Tibial artery (tissue), 4 donors: ENCODE measurements around the gene KAT7.

Experiments
- DNase-seq, 2 donors: peaks; one replicate each; pipeline ENCODE4 v3.0.0-alpha.2; 2019
- H3K27ac ChIP-seq, 2 donors: fragments of 200-600 bp; sonication (generic) in 1 of 2; 1 replicate in 1 of 2; 2 replicates in 1 of 2; pipeline ENCODE4 v1.5.1; 2018 to 2019; ENCODE audit warnings: mild to moderate bottlenecking in 1 of 2
- H3K27me3 ChIP-seq, 2 donors: fragments of 200-600 bp; sonication (generic) in 1 of 2; one replicate each; pipeline versions ENCODE4 v1.5.1 to v1.6.0; 2016 to 2019
- H3K36me3 ChIP-seq, 3 donors: fragments of 200-600 bp; sonication (generic) in 2 of 3; one replicate each; pipeline ENCODE4 v1.5.1; 2016 to 2019; ENCODE audit warnings: mild to moderate bottlenecking in 2 of 3
- H3K4me1 ChIP-seq, 4 donors: fragments of 200-600 bp; sonication (generic) in 2 of 4; 1 replicate in 3 of 4; 2 replicates in 1 of 4; pipeline ENCODE4 v1.5.1; 2016 to 2019
- H3K4me3 ChIP-seq, 2 donors: fragments of 200-600 bp; sonication (generic) in 1 of 2; 1 replicate in 1 of 2; 2 replicates in 1 of 2; pipeline ENCODE4 v1.5.1; 2018 to 2019; ENCODE audit warnings: mild to moderate bottlenecking in 2 of 2
- H3K9me3 ChIP-seq, 3 donors: fragments of 200-600 bp; sonication (generic) in 1 of 3; one replicate each; pipeline ENCODE4 v1.5.1; 2016 to 2019
- intact Hi-C: fragments of 100-400 bp; cut with DNase I; formaldehyde crosslinking; loops from one replicate; pipeline ENCODE4 v1.15.0; 2023; ENCODE audit warnings: low total_unique reads
- TF ChIP-seq, protein P1 (sequence below), 2 experiments: fragments of 200-600 bp in 1 of 2; fragments of 450-650 bp in 1 of 2; IDR thresholded peaks; one replicate each; pipeline ENCODE4 v1.5.1; 2017 to 2019; ENCODE audit warnings: antibody characterized with exemption in 2 of 2, mild to moderate bottlenecking in 1 of 2, moderate library complexity in 1 of 2

The KAT7 gene

GRCh38 chr17:49873926-49874325 is 85.4 kb downstream of the KAT7 start:
- H3K27me3 ChIP-seq: no peaks in the 10 kb centered on the region
- no peaks in the 10 kb centered on the region for H3K4me1 ChIP-seq
- DNase-seq: no peak
- intact Hi-C loops: no loop called here
- no peak overlapping the region for H3K4me3 ChIP-seq
- H3K9me3 ChIP-seq: no peaks in the 10 kb centered on the region
- TF ChIP-seq, protein P1, sequence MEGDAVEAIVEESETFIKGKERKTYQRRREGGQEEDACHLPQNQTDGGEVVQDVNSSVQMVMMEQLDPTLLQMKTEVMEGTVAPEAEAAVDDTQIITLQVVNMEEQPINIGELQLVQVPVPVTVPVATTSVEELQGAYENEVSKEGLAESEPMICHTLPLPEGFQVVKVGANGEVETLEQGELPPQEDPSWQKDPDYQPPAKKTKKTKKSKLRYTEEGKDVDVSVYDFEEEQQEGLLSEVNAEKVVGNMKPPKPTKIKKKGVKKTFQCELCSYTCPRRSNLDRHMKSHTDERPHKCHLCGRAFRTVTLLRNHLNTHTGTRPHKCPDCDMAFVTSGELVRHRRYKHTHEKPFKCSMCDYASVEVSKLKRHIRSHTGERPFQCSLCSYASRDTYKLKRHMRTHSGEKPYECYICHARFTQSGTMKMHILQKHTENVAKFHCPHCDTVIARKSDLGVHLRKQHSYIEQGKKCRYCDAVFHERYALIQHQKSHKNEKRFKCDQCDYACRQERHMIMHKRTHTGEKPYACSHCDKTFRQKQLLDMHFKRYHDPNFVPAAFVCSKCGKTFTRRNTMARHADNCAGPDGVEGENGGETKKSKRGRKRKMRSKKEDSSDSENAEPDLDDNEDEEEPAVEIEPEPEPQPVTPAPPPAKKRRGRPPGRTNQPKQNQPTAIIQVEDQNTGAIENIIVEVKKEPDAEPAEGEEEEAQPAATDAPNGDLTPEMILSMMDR (IDR thresholded peaks at IDR 0.05): no peak
- H3K27ac ChIP-seq: no peak overlapping the region
- H3K36me3 ChIP-seq: no peaks in the 10 kb centered on the region

DNA sequence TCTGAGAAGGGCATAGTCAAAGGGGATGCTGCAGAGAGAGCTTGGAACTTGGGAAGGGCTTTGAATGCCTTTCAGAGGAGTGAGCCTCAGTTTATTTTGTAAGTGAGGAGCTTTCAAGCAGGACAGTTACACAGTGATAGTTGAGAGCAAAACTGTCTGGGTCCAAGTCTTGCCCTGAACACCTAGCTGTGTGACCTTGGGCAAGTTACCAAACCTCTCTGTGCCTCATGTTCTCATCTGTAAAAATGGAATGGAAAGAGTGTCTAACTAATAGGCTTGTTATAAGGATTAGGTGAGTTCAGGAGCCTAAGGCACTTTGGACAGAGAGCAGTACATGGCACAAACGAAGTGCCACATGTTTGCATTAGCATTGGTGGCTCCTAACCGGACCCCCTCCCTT is 86.4 kb downstream of the KAT7 start:
- Histone ChIP-seq H3K4me1 (no peaks in the 10 kb centered on the region), H3K27me3 (peaks cover 0 to 4% of the 10 kb centered on the region in 2 donors), H3K36me3 (no peaks in the 10 kb centered on the region), H3K4me3 (no peak overlapping the region), H3K27ac (no peak overlapping the region), H3K9me3 (no peaks in the 10 kb centered on the region)
- intact Hi-C loops: no loop called here
- DNase-seq: no peak
- TF ChIP-seq, protein P1 (IDR thresholded peaks at IDR 0.05): no peak

- DNase-seq: no peak
- TF ChIP-seq, protein P1 (IDR thresholded peaks at IDR 0.05): no peak
- Histone ChIP-seq H3K4me1 (peaks cover 0 to 6% (median 6%) of the 10 kb centered on the region in 4 donors), H3K9me3 (no peaks in the 10 kb centered on the region), H3K27ac (no peak overlapping the region), H3K36me3 (no peaks in the 10 kb centered on the region), H3K27me3 (peaks cover 0 to 12% of the 10 kb centered on the region in 2 donors), H3K4me3 (no peak overlapping the region)
- intact Hi-C loops: no loop called here
Measured at GRCh38 chr17:49875685-49876084, 87.2 kb downstream of the KAT7 start.

DNA sequence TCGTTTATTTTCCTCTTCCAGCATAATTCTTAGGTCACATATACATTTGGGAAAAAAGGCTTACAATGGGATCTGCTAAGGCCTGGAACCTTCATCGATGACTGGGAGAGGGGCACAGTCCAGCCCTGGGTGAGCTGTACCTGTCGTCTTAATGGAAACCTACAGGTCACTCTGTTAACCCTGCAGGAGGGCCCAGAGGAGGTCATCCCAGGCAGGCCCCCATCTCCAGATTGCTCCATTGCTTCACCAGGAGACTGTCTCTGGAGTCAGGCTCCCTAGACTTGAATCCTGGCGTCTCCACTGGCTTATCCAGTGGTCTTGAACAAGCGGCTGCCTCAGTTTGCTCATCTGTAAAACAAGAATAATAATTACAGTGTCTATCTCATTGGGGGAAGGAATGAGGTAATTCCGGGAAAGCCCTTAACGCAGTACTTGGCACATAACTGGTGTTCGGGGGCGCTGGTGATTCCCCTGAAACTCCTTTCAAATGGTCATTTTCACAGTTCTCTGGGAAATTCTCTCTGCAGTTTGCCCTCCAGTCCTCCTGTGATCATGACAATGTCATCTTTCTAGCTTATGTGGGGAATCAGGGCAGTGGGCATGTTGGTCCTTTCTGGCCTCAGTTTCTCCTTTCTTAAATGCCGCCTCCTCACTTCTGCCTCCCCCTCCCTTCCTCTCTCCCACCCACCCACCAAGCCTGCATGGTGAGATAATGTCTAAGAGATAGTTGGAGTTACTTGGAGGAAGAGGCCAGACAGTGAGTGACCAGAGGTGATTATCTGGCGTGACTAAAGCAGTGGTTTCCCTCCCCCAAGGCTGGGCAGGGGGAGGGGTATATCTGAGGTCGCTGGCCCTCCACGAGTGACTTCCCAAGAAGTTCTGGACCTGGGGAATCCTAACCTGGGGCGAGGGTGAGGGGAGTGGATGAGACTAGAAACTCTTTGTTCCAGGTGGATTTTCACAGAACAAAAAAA is 90.7 kb downstream of the KAT7 start:
- TF ChIP-seq, protein P1 (IDR thresholded peaks at IDR 0.05): no peak
- Histone ChIP-seq H3K4me3 (no peak overlapping the region), H3K27me3 (peaks cover 0 to 36% of the 10 kb centered on the region in 2 donors), H3K36me3 (no peaks in the 10 kb centered on the region), H3K4me1 (peaks cover 0 to 7% (median 7%) of the 10 kb centered on the region in 4 donors), H3K9me3 (no peaks in the 10 kb centered on the region), H3K27ac (no peak overlapping the region)
- intact Hi-C loops: no loop called here
- DNase-seq: no peak

- TF ChIP-seq, protein P1 (IDR thresholded peaks at IDR 0.05): peak; percentile 96 to 99
- peaks cover 0 to 36% of the 10 kb centered on the region in 2 donors for H3K27me3 ChIP-seq
- H3K9me3 ChIP-seq: no peaks in the 10 kb centered on the region
- no peaks in the 10 kb centered on the region for H3K36me3 ChIP-seq
- H3K4me1 ChIP-seq: peaks cover 0 to 7% (median 7%) of the 10 kb centered on the region in 4 donors
- H3K4me3 ChIP-seq: no peak overlapping the region
- peak in 1 of 2 donors; percentile 55 for DNase-seq
- intact Hi-C loops: loop anchor here (2.0 kb wide), 1 partner anchor 116 kb away; no protein-coding TSS in a partner anchor
- H3K27ac ChIP-seq: no peak overlapping the region
Measured at GRCh38 chr17:49880291-49881053, 92.0 kb downstream of the KAT7 start.
